GM19239 (cell line): ENCODE data around the gene SH3BGRL3.

Experiments
- DNase-seq: peaks from one replicate; pipeline ENCODE4 v3.0.0; 2011; ENCODE audit warnings: low spot score; ENCODE audit not compliant: insufficient read length
- FAIRE-seq: peaks from 2 replicates; lab custom pipeline; 2011; peaks lifted over from hg19 to GRCh38; lab: Jason Lieb, UNC

SH3BGRL3 gene

GRCh38 chr1:26277261-26277661 lies 2.6 kb upstream of the SH3BGRL3 start:
- FAIRE-seq (no peak), DNase-seq (no peak)

DNA sequence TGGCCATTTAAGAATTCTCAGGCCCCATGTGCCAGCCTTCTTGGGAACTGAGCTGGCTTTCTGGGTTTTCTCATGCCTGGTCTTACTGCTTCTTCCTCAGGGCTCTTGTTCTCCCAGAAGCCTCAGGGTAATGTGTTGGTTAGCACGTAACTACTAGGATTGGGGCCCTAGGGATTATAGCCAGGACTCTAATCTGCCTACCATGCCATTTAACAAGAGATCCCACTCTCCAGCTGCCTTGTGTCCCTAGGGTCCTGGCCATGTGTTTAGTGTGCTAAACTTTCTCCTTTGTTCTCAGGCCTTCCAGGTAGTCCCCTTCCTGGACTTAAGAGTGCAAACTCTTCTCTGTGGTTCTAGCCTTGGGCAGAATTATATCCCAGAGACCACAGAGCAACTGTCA lies 2.2 kb upstream of the SH3BGRL3 start:
- FAIRE-seq, result no peak
- DNase-seq, result no peak

GRCh38 chr1:26278303-26278702 lies 1.6 kb upstream of the SH3BGRL3 start:
- FAIRE-seq (no peak), DNase-seq (no peak)

DNA sequence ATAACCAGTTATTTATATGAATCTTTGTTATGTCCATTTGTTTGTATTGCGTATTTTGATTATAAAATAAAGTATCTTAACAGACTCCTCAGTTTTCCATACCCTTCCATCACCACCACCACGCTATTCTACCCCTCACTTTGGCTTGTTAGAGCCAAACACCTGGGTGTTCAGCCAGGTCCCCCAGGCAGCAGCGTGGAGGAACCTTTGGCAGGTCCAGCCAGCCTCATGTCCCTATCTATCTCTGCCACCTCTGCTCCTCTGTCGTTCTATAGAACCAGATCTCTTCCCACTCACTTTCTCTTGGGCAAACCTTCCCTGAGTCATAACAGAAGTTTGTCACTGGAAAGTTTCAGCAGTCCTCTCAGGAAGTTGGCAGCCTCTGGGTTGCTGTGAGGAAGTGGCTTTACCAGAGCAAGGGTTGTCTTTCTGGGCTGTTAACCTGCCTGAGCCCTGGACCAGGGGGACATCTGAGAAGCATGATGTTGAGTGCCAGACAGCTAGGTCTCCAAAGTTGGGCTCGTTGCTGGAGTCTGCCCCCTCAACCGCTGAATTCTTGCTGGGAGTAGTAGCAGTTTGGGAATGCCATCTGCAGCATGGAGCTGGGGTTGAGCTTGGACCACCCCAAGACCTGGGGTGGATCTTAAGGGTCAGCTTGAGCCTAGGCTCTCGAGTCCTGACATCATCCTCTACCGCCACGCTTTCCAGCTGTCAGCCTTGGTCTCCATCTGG lies 996 bp upstream of the SH3BGRL3 start:
- DNase-seq (no peak), FAIRE-seq (peak; percentile 42)

GRCh38 chr1:26280333-26281042 lies 602 bp downstream of the SH3BGRL3 start:
- FAIRE-seq, result no peak
- no peak for DNase-seq

DNA sequence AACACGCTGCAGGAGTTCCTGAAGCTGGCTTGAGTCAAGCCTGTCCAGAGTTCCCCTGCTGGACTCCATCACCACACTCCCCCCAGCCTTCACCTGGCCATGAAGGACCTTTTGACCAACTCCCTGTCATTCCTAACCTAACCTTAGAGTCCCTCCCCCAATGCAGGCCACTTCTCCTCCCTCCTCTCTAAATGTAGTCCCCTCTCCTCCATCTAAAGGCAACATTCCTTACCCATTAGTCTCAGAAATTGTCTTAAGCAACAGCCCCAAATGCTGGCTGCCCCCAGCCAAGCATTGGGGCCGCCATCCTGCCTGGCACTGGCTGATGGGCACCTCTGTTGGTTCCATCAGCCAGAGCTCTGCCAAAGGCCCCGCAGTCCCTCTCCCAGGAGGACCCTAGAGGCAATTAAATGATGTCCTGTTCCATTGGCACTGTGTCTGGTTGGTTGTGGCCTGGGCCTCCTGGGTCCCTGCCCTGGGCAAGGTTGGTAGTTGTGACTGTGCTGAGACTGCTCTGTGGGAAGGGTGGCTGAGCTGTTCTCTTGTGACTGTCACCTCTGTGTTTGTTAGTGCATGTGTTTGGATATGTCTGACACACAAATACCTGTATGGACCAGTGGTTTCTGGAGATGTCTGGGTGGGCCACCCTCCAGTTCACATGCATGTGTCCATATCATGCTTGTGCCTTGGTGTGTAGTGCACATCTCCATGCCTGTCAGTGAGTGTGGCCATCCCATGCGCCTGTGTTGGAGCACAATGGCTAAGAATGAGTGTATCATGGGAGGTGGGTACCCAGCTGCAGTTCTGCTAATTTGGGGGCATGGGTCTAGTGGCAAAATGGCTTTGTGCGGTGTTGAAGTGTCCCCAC lies 1.4 kb downstream of the SH3BGRL3 start:
- no peak for FAIRE-seq
- no peak for DNase-seq

GRCh38 chr1:26281971-26282370 lies 2.1 kb downstream of the SH3BGRL3 start:
- no peak for DNase-seq
- FAIRE-seq, result no peak

DNA sequence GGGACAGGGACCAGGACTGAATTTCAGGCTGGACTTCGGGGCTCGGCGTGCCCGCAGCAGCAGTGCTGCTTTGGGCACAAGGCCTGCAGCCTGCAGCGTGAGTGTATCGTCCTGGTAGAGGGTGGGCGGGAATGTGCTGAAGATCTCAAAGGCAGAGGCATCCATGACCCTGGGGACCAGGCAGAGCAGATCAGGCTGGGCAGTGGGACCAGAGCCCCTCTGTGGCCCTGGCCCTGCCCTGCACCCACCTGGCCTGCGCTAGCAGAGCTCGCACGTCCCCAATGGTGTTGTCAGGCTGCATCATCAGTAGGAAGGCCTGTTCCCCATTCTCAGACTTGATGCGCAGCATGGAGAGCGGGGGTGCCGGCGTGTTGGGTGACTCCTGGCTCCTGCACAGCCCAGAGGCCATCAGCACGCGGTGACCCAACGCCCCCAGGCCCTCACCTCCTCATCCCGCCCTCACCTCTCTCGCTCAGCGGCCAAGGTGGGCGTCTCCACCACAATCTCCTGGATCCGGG lies 2.6 kb downstream of the SH3BGRL3 start:
- no peak for FAIRE-seq
- DNase-seq, result no peak

- DNase-seq (no peak), FAIRE-seq (no peak)
Measured at GRCh38 chr1:26283279-26283853, 3.5 kb downstream of the SH3BGRL3 start.

DNA sequence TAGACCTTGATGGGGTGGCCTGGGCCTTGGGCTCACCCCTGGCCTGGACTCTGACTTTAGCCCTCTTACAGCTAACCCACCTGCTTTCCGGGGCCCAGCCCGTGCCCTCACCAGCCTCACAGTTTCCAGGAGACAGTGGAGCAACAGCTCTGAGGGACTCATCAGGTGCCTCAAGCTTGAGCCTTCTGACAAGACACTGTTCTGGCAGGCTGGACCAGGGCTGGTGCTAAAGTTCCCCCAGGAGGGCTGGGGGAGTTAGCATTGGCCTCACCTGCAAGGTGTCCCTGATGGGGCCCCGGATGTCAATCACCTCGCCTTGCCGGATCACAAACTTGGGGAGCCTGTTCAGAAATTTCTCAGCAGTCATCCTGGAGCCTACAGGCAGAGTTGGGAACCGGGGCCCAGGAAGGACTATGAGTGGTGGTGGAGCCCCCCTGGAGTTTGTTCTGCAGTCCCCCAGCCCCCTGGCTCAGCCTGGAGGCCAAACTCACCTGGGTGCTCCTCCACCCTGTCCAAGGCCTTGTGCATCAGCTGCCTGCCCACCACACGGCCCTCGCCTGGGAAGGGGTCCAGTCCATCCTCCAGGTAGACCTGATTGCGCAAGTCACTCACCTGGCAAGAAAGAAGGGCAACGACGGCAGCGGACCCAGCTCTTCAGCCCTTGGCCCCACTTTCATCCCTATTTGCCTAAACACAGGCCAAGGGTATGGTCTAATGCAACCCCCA lies 4.1 kb downstream of the SH3BGRL3 start:
- FAIRE-seq (no peak), DNase-seq (no peak)

DNA sequence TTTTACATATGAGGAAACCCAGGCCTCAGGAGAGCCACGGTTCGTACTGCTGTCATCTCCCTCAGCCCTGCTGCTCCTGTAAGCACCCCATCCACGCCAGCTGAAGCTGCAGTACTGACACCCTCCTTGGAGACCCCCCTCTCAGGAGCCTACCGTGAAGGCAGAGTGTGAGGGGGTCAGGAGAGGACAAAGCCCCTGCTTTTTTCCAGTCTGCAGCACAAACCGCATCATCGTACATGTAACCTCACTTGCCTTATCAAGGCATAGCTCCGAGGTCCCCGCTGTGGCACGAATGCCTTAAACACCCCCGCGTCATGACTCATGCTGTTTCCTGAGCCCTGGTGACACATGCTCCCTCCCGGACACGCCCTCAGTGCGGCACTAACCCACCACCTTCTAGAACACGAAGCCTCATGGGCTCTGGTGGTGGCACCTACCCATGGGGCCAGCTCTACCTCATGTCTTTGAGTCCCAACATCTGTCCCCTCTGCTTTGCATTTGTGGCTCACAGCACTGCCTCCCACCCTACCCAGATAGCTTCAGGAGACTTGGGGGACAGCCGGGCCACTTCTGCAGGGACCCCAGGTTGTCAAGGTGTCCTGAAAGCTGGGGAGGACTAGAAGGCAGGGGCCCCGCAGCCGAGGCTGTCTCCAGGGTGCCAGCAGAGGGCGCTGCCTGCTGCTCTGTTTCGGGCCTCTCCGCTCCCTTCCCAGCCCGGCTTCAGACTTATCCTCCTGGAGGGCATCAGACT lies 4.9 kb downstream of the SH3BGRL3 start:
- FAIRE-seq (peak; percentile 70), DNase-seq (peak; percentile 58)

GRCh38 chr1:26285366-26286063 lies 5.6 kb downstream of the SH3BGRL3 start:
- FAIRE-seq (no peak), DNase-seq (no peak)

DNA sequence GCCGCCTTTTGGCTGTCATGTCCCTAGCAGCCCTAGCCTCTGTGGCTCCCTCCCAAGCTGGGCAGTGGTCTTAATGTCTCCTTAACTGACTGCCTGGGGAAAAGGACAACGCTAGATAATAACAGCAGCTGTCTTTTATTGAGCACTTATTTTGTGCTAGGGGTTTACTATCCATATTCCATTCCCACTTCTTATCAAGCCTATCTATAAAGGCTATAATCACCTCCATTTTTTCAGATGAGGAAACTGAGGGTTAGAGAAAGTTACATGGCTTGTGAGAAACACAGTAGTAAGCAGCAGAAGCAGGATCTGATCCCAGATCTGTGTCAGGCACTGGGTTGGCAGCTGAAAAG lies 6.2 kb downstream of the SH3BGRL3 start:
- DNase-seq, result no peak
- FAIRE-seq, result no peak

DNA sequence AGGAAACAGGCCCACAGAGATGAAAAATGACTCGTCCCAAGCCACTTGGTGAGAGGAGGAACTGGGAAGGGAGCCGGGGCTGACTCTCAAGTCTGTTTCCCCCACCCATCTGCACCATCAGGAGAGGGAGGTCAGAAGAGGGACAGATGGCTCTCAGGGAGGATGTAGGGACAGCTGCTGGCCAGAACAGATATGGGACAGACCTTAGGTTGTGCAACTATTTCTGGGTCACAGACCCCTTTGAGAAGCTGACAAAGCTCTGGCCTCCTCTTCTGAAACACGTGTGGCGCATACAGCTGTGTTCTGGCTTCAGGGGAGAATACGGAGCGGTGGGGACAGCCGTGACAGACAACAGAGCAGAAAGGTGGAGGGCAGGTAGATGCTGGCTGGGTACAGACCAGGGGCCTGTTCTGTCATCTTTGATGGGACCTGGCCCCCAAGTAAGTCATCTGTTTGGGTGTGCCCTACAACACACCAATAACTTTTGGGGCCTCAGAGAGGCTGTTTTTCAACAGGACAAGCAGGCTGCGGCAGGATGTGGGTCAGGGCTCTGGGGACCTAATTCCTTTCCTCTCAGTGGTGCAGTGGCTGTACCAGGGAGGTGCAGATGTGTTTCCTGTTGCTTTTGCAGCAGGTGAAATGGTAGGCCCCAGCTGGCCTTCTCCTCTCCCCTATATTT lies 7.3 kb downstream of the SH3BGRL3 start:
- DNase-seq (peak; percentile 72), FAIRE-seq (peak; percentile 91)

- FAIRE-seq (peak; percentile 28), DNase-seq (no peak)
Measured at GRCh38 chr1:26287811-26288210, 7.9 kb downstream of the SH3BGRL3 start.

- no peak for FAIRE-seq
- DNase-seq, result no peak
Measured at GRCh38 chr1:26288311-26288941, 8.5 kb downstream of the SH3BGRL3 start.
